ENCODE measurements around the gene MGMT. TPM values are rescaled to one million over a fixed set of nuclear protein-coding genes. Genes with fewer than 3 reads are reported as not detected.
A peak's percentile ranks its signal among the peaks of the same experiment; 100 is the strongest.

The MGMT gene
- total RNA-seq, 1 donor from 2014 or later: 20.8 TPM

- Mint-ChIP-seq H3K9me3 (ENCODE audit: unreplicated experiment) (no peaks in the 10 kb centered on the region), H3K27ac (ENCODE audit: unreplicated experiment) (no peak overlapping the region), H3K4me1 (ENCODE audit: unreplicated experiment) (no peaks in the 10 kb centered on the region), H3K4me3 (ENCODE audit: unreplicated experiment) (no peak overlapping the region), H3K36me3 (ENCODE audit: unreplicated experiment) (no peaks in the 10 kb centered on the region), H3K27me3 (ENCODE audit: unreplicated experiment) (no peaks in the 10 kb centered on the region)
- TF ChIP-seq CTCF (IDR thresholded peaks at IDR 0.05): no peak
- DNase-seq (ENCODE audit: extremely low spot score, unreplicated experiment): peak; percentile 72
Measured at GRCh38 chr10:129655007-129655678, 188.1 kb downstream of the MGMT start.

- Mint-ChIP-seq H3K4me1 (ENCODE audit: unreplicated experiment) (no peaks in the 10 kb centered on the region), H3K9me3 (ENCODE audit: unreplicated experiment) (no peaks in the 10 kb centered on the region), H3K27me3 (ENCODE audit: unreplicated experiment) (no peaks in the 10 kb centered on the region), H3K27ac (ENCODE audit: unreplicated experiment) (no peak overlapping the region), H3K4me3 (ENCODE audit: unreplicated experiment) (no peak overlapping the region), H3K36me3 (ENCODE audit: unreplicated experiment) (no peaks in the 10 kb centered on the region)
- TF ChIP-seq CTCF (IDR thresholded peaks at IDR 0.05): no peak
- no peak for DNase-seq (ENCODE audit: extremely low spot score, unreplicated experiment)
Measured at GRCh38 chr10:129655679-129656031, 188.6 kb downstream of the MGMT start.

- Mint-ChIP-seq H3K4me3 (ENCODE audit: unreplicated experiment) (no peak overlapping the region), H3K9me3 (ENCODE audit: unreplicated experiment) (no peaks in the 10 kb centered on the region), H3K36me3 (ENCODE audit: unreplicated experiment) (no peaks in the 10 kb centered on the region), H3K4me1 (ENCODE audit: unreplicated experiment) (no peaks in the 10 kb centered on the region), H3K27me3 (ENCODE audit: unreplicated experiment) (no peaks in the 10 kb centered on the region), H3K27ac (ENCODE audit: unreplicated experiment) (no peak overlapping the region)
- peak; percentile 48 for DNase-seq (ENCODE audit: extremely low spot score, unreplicated experiment)
- TF ChIP-seq CTCF (IDR thresholded peaks at IDR 0.05): no peak
Measured at GRCh38 chr10:129656642-129657041, 189.6 kb downstream of the MGMT start.

GRCh38 chr10:129657297-129658017 is 190.4 kb downstream of the MGMT start:
- no peaks in the 10 kb centered on the region for H3K36me3 Mint-ChIP-seq (ENCODE audit: unreplicated experiment)
- H3K27ac Mint-ChIP-seq (ENCODE audit: unreplicated experiment): no peak overlapping the region
- no peak for DNase-seq (ENCODE audit: extremely low spot score, unreplicated experiment)
- no peaks in the 10 kb centered on the region for H3K27me3 Mint-ChIP-seq (ENCODE audit: unreplicated experiment)
- peaks cover 4% of the 10 kb centered on the region for H3K9me3 Mint-ChIP-seq (ENCODE audit: unreplicated experiment)
- TF ChIP-seq CTCF (IDR thresholded peaks at IDR 0.05): no peak
- H3K4me3 Mint-ChIP-seq (ENCODE audit: unreplicated experiment): no peak overlapping the region
- H3K4me1 Mint-ChIP-seq (ENCODE audit: unreplicated experiment): no peaks in the 10 kb centered on the region

- Mint-ChIP-seq H3K36me3 (ENCODE audit: unreplicated experiment) (no peaks in the 10 kb centered on the region), H3K27me3 (ENCODE audit: unreplicated experiment) (no peaks in the 10 kb centered on the region), H3K4me3 (ENCODE audit: unreplicated experiment) (no peak overlapping the region), H3K4me1 (ENCODE audit: unreplicated experiment) (no peaks in the 10 kb centered on the region), H3K9me3 (ENCODE audit: unreplicated experiment) (peaks cover 9% of the 10 kb centered on the region), H3K27ac (ENCODE audit: unreplicated experiment) (no peak overlapping the region)
- TF ChIP-seq CTCF (IDR thresholded peaks at IDR 0.05): peak; percentile 21
- DNase-seq (ENCODE audit: extremely low spot score, unreplicated experiment): no peak
Measured at GRCh38 chr10:129658376-129659072, 191.5 kb downstream of the MGMT start.
